ENCODE results near the gene SHD. TPM values are rescaled to one million over a fixed set of nuclear protein-coding genes. Genes with fewer than 3 reads are reported as not detected.
A peak's percentile ranks its signal among the peaks of the same experiment; 100 is the strongest.

The SHD gene
- total and polyA plus RNA-seq, 2 of the 4 experiments (the other 2 are of a cell fraction) = not detected

GRCh38 chr19:4327877-4328242 lies 48.8 kb downstream of the SHD start:
- H3K36me3 ChIP-seq (ENCODE audit: control insufficient read depth, insufficient read depth, low read length) = no peaks in the 10 kb centered on the region
- H2BK20ac ChIP-seq (ENCODE audit: low read depth, low read length) = no peak overlapping the region
- no peak overlapping the region for H4K91ac ChIP-seq (ENCODE audit: insufficient read depth, low read depth, low read length)
- H3K27me3 ChIP-seq (ENCODE audit: control insufficient read depth, insufficient read depth, low read length) = no peaks in the 10 kb centered on the region; the same call in 1 of the 2 replicates
- TF ChIP-seq CTCF (conservative IDR thresholded peaks at IDR 0.05; ENCODE audit: low read depth, low read length) (no peak), MAZ (IDR thresholded peaks at IDR 0.05; ENCODE audit: borderline replicate concordance, low read depth, low read length) (no peak), ELK1 (IDR thresholded peaks at IDR 0.05; ENCODE audit: borderline replicate concordance, low read depth, low read length) (no peak), CEBPB (IDR thresholded peaks at IDR 0.05; ENCODE audit: low read depth, low read length) (no peak), RAD21 (IDR thresholded peaks at IDR 0.05; ENCODE audit: low read length) (no peak), NFE2L2 (IDR thresholded peaks at IDR 0.05; ENCODE audit: low read depth, low read length) (no peak), SMC3 (IDR thresholded peaks at IDR 0.05; ENCODE audit: low read depth, low read length) (no peak), CHD1 (IDR thresholded peaks at IDR 0.05; ENCODE audit: low read depth, low read length) (no peak)
- no peak overlapping the region for H4K8ac ChIP-seq (ENCODE audit: low read depth in 2 of 2, low read length in 2 of 2)
- H2BK15ac ChIP-seq (ENCODE audit: low read depth, low read length) = no peak overlapping the region
- BruUV-seq (replicated peaks) = no TSS peak
- dilution Hi-C loops (cut with HindIII; ENCODE audit: low sequenced_read_pairs, unreplicated experiment) (no loop called here), intact Hi-C loops (cut with micrococcal nuclease) (no loop called here), in situ Hi-C loops (cut with MboI; ENCODE audit: low sequenced_read_pairs) (no loop called here)
- peak overlapping the region; percentile 46; the same call in 1 of the 2 replicates for H3K4me2 ChIP-seq (ENCODE audit: low read depth, low read length)
- H3K9me3 ChIP-seq (ENCODE audit: control insufficient read depth, insufficient read depth, low read length) = no peaks in the 10 kb centered on the region
- no peaks in the 10 kb centered on the region for H3K4me1 ChIP-seq (ENCODE audit: control insufficient read depth, insufficient read depth, low read length)
- H2AK5ac ChIP-seq (ENCODE audit: low read depth, low read length) = no peak overlapping the region
- no peak overlapping the region for H3K18ac ChIP-seq (ENCODE audit: low read depth, low read length)
- H2AK9ac ChIP-seq (replicated peaks; ENCODE audit: low read depth, low read length, poor library complexity) = peak overlapping the region; percentile 28
- no peaks in the 10 kb centered on the region for H4K20me1 ChIP-seq (ENCODE audit: insufficient read depth, low read length)
- CTCF ChIA-PET = no interaction called here
- ATAC-seq (ENCODE audit: low read depth) (no peak), DNase-seq (no peak)
- peak overlapping the region; percentile 71 for H2AFZ ChIP-seq (replicated peaks; ENCODE audit: low read length, poor library complexity)
- POLR2A ChIA-PET (ENCODE audit: unreplicated experiment) = interaction anchor here (0.5 kb wide), 1 partner anchor 63 kb away, joined by 3 read pairs; no protein-coding TSS in a partner anchor
- no peaks in the 10 kb centered on the region for H3K79me1 ChIP-seq (ENCODE audit: low read depth in 1 of 2, low read length in 2 of 2)
- H2BK5ac ChIP-seq (ENCODE audit: low read depth, low read length, poor library complexity, severe bottlenecking) = no peak overlapping the region
- no peak overlapping the region for H3K27ac ChIP-seq (ENCODE audit: insufficient read depth, low read length)
- H3K4me3 ChIP-seq (ENCODE audit: insufficient read depth, low read depth, low read length) = peak overlapping the region; percentile 26; the same call in 1 of the 2 replicates
- WGBS, 2 experiments (ENCODE audit: extremely low coverage in 2 of 2, insufficient read length in 1 of 2) = 19% methylated on average over 11 of the region's 13 CpGs; no CpG with 5 or more reads in 1 of the 2 experiments
- no peak overlapping the region for H2BK120ac ChIP-seq (ENCODE audit: low read depth, low read length)
- no peak overlapping the region for H3K56ac ChIP-seq (ENCODE audit: extremely low read depth, insufficient read depth, low read length)
- H3K23ac ChIP-seq (ENCODE audit: low read depth, low read length) = no peak overlapping the region
- no peak overlapping the region for H3K14ac ChIP-seq (replicated peaks; ENCODE audit: low read depth, low read length)
- H3K9ac ChIP-seq (ENCODE audit: low read depth, low read length) = no peak overlapping the region
- H3K4ac ChIP-seq (ENCODE audit: low read depth, low read length) = no peak overlapping the region
- no peak overlapping the region for H4K5ac ChIP-seq (ENCODE audit: low read depth, low read length)
- no peaks in the 10 kb centered on the region for H3K9me1 ChIP-seq (ENCODE audit: insufficient read depth, low read length)
